ENCODE results near the gene NRP2.

The NRP2 gene

GRCh38 chr2:205835923-205836322, 153.6 kb downstream of the NRP2 start:
- no peaks in the 10 kb centered on the region for H3K36me3 ChIP-seq (ENCODE audit: control insufficient read depth, low read length)
- H3K4me1 ChIP-seq (ENCODE audit: control insufficient read depth, low read length): peaks cover 3% of the 10 kb centered on the region
- H3F3A ChIP-seq (ENCODE audit: control insufficient read depth, insufficient read depth): no peaks in the 10 kb centered on the region
- H3K4me2 ChIP-seq (ENCODE audit: low read length): no peak overlapping the region
- H3K9me3 ChIP-seq (ENCODE audit: control insufficient read depth, insufficient read depth, low read length): peaks cover 8% of the 10 kb centered on the region
- H4K20me1 ChIP-seq (ENCODE audit: control insufficient read depth, insufficient read depth, low read depth, low read length): no peaks in the 10 kb centered on the region
- H3K27me3 ChIP-seq (ENCODE audit: control insufficient read depth, low read length): no peaks in the 10 kb centered on the region
- H3K27ac ChIP-seq (ENCODE audit: low read depth, low read length): no peak overlapping the region
- no peak for TF ChIP-seq EZH2phosphoT487 (IDR thresholded peaks at IDR 0.05; ENCODE audit: borderline replicate concordance, low read length)
- TF ChIP-seq, protein P1, sequence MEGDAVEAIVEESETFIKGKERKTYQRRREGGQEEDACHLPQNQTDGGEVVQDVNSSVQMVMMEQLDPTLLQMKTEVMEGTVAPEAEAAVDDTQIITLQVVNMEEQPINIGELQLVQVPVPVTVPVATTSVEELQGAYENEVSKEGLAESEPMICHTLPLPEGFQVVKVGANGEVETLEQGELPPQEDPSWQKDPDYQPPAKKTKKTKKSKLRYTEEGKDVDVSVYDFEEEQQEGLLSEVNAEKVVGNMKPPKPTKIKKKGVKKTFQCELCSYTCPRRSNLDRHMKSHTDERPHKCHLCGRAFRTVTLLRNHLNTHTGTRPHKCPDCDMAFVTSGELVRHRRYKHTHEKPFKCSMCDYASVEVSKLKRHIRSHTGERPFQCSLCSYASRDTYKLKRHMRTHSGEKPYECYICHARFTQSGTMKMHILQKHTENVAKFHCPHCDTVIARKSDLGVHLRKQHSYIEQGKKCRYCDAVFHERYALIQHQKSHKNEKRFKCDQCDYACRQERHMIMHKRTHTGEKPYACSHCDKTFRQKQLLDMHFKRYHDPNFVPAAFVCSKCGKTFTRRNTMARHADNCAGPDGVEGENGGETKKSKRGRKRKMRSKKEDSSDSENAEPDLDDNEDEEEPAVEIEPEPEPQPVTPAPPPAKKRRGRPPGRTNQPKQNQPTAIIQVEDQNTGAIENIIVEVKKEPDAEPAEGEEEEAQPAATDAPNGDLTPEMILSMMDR (IDR thresholded peaks at IDR 0.05; ENCODE audit: low read depth, low read length, poor library complexity, severe bottlenecking): no peak
- no peaks in the 10 kb centered on the region for H3K9me2 ChIP-seq (replicated peaks; ENCODE audit: control insufficient read depth, low read length)
- H3K79me2 ChIP-seq (ENCODE audit: control insufficient read depth, low read length): no peaks in the 10 kb centered on the region
- H3K4me3 ChIP-seq (ENCODE audit: low read length): no peak overlapping the region

GRCh38 chr2:205836477-205837221, 154.3 kb downstream of the NRP2 start:
- H3K36me3 ChIP-seq (ENCODE audit: control insufficient read depth, low read length): no peaks in the 10 kb centered on the region
- no peak overlapping the region for H3K27ac ChIP-seq (ENCODE audit: low read depth, low read length)
- TF ChIP-seq, protein P1 (IDR thresholded peaks at IDR 0.05; ENCODE audit: low read depth, low read length, poor library complexity, severe bottlenecking): no peak
- no peak for TF ChIP-seq EZH2phosphoT487 (IDR thresholded peaks at IDR 0.05; ENCODE audit: borderline replicate concordance, low read length)
- H3K4me2 ChIP-seq (ENCODE audit: low read length): no peak overlapping the region
- H3K9me2 ChIP-seq (replicated peaks; ENCODE audit: control insufficient read depth, low read length): no peaks in the 10 kb centered on the region
- no peak overlapping the region for H3K4me3 ChIP-seq (ENCODE audit: low read length)
- H3K79me2 ChIP-seq (ENCODE audit: control insufficient read depth, low read length): no peaks in the 10 kb centered on the region
- H3F3A ChIP-seq (ENCODE audit: control insufficient read depth, insufficient read depth): no peaks in the 10 kb centered on the region
- no peaks in the 10 kb centered on the region for H3K27me3 ChIP-seq (ENCODE audit: control insufficient read depth, low read length)
- no peaks in the 10 kb centered on the region for H3K4me1 ChIP-seq (ENCODE audit: control insufficient read depth, low read length)
- H3K9me3 ChIP-seq (ENCODE audit: control insufficient read depth, insufficient read depth, low read length): peaks cover 8% of the 10 kb centered on the region
- H4K20me1 ChIP-seq (ENCODE audit: control insufficient read depth, insufficient read depth, low read depth, low read length): no peaks in the 10 kb centered on the region

GRCh38 chr2:205837663-205838062, 155.4 kb downstream of the NRP2 start:
- peaks cover 8% of the 10 kb centered on the region for H3K9me3 ChIP-seq (ENCODE audit: control insufficient read depth, insufficient read depth, low read length)

More at GRCh38 chr2:205837663-205838062, 155.4 kb downstream of the NRP2 start:
- Histone ChIP-seq H3F3A (ENCODE audit: control insufficient read depth, insufficient read depth) (no peaks in the 10 kb centered on the region), H3K4me3 (ENCODE audit: low read length) (no peak overlapping the region), H3K9me2 (replicated peaks; ENCODE audit: control insufficient read depth, low read length) (no peaks in the 10 kb centered on the region), H3K36me3 (ENCODE audit: control insufficient read depth, low read length) (no peaks in the 10 kb centered on the region), H4K20me1 (ENCODE audit: control insufficient read depth, insufficient read depth, low read depth, low read length) (no peaks in the 10 kb centered on the region), H3K4me1 (ENCODE audit: control insufficient read depth, low read length) (no peaks in the 10 kb centered on the region), H3K27me3 (ENCODE audit: control insufficient read depth, low read length) (no peaks in the 10 kb centered on the region), H3K27ac (ENCODE audit: low read depth, low read length) (no peak overlapping the region), H3K4me2 (ENCODE audit: low read length) (no peak overlapping the region), H3K79me2 (ENCODE audit: control insufficient read depth, low read length) (no peaks in the 10 kb centered on the region)
- TF ChIP-seq, protein P1 (IDR thresholded peaks at IDR 0.05; ENCODE audit: low read depth, low read length, poor library complexity, severe bottlenecking): no peak
- no peak for TF ChIP-seq EZH2phosphoT487 (IDR thresholded peaks at IDR 0.05; ENCODE audit: borderline replicate concordance, low read length)

All from DOHH2 (cell line).